GM18517 (cell line): Measurements from ENCODE around the gene CNOT4.
"Not testable (repeated sequence)": the region's sequence is repeated elsewhere in the genome, so short reads cannot be mapped to it uniquely, and the experiment has no call there.

Experiments
- ATAC-seq: cut with Tn5 transposase; IDR thresholded peaks from one replicate; pipeline ENCODE4 v1.9.1; 2021; ENCODE audit warnings: mild to moderate bottlenecking, moderate library complexity; ENCODE audit not compliant: unreplicated experiment

Gene CNOT4

DNA sequence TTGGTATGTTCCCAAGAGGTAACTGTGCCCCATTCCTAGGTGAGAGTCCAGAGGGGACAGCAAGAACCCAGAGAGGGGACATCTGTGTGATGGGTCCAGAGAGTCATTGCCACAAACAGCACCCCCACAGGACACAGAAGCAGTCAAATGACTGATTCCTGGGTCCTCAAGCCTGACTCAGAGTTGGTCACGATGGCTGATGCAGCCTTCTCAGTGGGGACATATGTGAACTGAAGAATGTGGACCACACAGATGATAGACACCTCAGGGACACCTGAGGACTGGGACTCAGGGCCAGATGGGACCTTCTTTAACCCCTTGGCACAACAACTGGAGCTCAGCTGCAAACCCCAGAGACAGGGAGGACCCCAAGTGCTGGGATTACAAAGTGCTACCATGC lies 179.8 kb downstream of the CNOT4 start:
- ATAC-seq, result no peak

GRCh38 chr7:135328526-135328925 lies 181.4 kb downstream of the CNOT4 start:
- ATAC-seq, result no peak

GRCh38 chr7:135328053-135328452 lies 181.8 kb downstream of the CNOT4 start:
- no peak for ATAC-seq

DNA sequence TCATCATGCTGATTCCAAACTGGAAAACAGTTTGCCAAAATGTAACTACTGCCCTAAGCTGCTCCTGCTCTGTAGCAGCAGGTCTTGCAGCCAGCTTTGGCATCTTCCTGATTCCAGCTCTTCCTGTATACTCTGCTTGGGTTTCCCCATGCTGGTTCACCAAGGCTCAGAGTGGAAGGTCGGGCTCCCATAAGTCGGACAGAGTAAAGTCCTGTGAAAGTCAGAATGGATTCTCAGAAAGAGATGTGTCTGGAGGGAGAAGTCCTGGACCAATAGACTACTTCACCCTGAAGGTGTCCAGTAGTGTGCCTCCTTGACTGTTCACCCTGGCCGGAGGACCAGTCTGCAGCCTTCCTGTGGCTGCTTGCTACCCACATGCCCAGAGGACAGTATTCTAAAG lies 182.4 kb downstream of the CNOT4 start:
- no peak for ATAC-seq

DNA sequence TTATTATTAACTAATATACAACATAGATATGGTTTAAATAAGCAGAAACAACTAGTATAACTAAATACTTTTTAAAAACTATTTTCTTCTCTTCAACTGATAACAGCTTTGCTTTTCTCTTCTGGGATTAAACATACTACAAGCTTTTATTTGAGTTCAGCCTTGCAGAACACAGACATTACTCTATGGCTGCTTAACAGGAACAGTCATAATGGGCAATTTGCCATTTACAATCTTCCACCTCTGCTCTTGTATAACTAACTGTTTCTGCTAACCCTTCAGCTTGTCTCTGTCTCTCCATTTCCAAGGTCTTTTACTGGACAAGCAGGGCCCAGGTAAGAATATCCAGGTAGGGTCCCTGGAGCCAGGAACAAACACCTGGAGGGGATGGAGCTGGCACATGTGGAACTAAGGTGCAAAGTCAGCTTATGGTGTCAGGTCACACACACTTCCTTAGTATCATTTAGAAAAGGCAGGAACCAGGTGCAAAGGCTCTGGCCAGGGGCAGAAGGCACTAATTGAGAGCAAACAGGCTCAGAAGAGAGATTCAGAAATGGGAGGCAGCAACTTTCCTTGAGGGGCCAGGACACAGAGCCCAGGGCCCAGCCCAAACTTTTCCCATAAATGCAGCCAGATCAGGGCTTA lies 183.1 kb downstream of the CNOT4 start:
- no peak for ATAC-seq

DNA sequence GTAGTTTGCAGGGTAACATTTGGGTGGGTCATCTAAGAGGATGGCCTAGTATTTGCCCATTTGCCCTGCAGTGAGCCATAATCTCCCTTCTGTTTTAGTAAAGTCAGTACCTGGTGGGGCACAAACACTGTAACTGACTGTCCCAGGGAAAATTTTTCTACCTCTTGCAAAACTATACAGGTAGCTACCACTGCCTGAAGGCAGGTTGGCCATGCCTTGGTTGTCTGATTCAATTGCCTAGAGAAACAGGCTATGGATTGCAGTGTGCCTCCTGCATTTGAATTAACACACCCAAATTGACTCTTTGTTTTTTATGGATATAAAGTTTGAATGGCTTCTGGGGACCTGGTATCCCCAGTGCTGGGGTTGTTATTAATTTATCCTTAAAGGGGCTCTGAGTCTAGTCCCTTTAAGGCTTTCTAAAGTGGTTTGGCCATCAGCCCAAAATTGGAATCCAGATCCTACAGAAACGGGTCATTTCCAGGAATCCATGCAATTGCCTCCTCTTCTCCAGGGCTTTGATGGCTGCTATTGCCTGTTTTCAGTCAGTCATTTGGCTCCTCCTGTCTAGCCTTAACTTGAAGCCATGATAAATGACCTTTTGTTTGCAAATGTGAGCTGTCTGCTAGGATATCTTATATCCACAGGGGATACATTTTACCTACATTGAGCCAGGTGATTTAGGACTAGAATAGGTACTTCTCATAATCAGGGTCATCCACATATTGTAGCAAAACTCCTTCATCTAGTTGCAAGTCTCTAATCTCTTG lies 187.1 kb downstream of the CNOT4 start:
- no peak for ATAC-seq

DNA sequence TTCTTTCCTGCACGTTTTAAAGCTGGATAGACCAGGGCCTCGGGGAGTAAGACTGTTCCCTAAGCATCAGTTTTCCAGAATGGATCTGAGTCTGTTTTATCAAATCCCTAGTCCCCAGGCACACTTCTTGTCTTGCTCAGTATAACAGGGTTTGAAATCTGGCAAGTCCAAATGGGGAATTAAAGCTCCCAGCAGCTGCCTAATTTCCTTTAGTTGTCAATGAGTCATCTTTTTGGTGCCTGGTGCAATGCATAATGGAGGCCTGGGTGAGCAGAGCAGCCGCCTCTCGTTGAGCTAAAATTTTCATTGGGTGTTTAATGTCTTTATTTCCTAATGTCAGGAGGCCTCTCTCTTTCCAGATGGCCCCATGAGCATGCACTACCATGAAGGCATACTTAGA lies 188.3 kb downstream of the CNOT4 start:
- no peak for ATAC-seq

GRCh38 chr7:135320953-135321352 lies 188.9 kb downstream of the CNOT4 start:
- not testable (repeated sequence) for ATAC-seq

DNA sequence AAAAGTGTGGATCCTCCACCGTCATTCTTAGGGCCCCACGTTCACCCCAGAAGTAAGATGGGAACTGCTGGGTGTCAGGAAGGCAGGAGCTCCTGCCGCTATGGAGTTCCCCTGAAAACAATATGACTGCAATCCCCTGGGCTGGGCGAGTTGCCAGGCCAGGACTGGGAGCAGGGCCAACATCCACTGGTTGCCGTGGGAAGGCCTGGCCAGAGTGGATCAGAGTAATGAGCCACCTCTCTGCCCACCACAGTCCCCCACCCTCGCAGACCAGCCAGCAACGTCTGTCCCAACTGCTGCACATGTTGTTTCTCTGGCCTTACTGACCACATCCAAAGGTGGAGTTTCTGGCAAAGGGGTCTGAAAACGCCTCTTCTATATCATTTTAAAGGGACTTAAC lies 189.6 kb downstream of the CNOT4 start:
- ATAC-seq, result no peak

DNA sequence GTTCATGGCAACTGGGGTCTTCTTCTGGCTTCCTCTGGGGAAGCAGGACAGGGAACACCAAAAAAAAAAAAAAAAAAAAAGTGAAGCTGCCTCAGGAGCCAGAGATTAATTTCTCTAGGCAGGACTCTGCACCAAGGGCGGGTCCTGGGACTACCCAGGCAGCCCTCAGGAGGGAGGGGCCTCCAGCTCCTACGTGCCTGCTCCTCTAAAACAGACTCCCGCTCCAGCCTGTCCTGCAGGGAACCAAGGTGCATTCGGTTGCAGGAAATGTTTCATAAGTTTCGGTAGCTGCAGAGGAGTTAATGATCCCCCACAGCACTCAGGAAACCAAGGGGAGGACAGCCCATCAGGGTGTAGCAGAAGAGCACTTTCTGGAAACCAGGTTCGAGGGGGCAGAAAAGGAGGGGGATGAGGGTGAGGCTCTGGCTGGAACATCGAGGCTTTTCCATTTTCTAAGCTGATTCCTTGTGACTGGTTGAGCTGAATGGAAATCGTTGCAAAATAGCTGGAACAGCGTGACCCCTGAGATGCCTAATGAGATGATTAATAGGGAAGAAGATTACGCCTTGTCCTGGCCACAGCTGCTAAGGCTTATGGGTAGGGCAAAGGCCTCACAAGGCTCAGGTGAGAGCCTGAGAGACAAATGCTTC lies 192.1 kb downstream of the CNOT4 start:
- no peak for ATAC-seq

DNA sequence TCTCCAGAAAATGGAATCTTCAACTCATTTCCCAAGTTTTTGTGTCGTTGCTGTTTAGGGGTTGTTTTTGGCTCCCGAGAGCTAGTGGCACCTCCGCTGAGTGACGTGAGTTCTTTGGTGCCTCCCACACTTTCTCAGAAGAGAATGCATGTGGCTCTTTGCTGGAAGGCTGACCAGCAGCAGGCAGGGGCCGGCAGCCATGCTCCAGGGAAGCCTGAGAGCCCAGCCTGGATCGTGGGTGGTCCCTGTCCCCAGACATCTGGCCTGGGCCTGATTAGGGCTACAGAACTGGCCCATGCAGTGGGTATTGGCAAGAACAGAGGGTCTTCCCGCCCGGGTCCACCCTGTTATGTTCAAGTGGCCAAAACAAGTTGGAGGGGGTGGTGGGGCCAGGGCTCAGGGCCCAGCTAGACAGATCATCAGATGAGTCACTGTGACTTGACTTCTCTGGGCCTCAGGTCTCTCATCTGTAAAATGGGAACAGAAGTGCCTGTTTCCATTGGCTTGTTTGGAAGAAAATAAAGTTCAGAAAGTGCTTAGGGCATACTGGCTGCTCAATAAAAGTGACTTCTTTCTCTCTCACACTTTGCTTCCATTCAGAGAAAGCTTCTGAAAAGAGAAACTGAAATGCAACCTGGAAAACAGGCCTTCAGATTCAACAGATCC lies 193.1 kb downstream of the CNOT4 start:
- ATAC-seq, result no peak

- no peak for ATAC-seq
These were observed 195.9 kb downstream of the CNOT4 start for GRCh38 chr7:135313971-135314370.
